AG09319 (cell line): ENCODE measurements around the gene DNAI7.

Experiments
- DNase-seq: peaks from one replicate; pipeline ENCODE4 v3.0.0-alpha.2; 2010; ENCODE audit warnings: low read depth; ENCODE audit errors: extremely low read depth
- TF ChIP-seq, protein P1 (sequence below): IDR thresholded peaks from 2 replicates; pipeline ENCODE4 v1.5.1; 2011; ENCODE audit warnings: low read depth, mild to moderate bottlenecking, inconsistent platforms, low read length, moderate library complexity

Gene DNAI7, protein sequence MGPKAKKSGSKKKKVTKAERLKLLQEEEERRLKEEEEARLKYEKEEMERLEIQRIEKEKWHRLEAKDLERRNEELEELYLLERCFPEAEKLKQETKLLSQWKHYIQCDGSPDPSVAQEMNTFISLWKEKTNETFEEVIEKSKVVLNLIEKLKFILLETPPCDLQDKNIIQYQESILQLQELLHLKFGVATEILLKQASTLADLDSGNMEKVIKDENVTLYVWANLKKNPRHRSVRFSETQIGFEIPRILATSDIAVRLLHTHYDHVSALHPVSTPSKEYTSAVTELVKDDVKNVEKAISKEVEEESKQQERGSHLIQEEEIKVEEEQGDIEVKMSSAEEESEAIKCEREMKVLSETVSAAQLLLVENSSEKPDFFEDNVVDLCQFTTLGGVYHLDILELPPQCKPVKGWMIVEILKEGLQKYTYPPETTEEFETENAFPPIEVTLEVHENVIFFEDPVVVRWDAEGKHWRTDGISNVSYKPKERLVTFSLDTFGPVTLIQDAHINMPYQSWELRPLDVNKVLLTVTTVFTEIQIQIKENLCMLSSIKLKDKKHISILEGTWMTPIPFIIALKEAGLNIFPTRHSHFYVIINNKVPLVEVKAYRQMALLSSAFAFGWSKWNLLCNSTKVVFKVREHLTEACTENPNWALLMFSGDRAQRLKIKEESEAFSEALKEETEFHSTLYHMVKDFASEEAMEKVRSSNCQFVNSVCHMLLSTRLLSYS

DNA sequence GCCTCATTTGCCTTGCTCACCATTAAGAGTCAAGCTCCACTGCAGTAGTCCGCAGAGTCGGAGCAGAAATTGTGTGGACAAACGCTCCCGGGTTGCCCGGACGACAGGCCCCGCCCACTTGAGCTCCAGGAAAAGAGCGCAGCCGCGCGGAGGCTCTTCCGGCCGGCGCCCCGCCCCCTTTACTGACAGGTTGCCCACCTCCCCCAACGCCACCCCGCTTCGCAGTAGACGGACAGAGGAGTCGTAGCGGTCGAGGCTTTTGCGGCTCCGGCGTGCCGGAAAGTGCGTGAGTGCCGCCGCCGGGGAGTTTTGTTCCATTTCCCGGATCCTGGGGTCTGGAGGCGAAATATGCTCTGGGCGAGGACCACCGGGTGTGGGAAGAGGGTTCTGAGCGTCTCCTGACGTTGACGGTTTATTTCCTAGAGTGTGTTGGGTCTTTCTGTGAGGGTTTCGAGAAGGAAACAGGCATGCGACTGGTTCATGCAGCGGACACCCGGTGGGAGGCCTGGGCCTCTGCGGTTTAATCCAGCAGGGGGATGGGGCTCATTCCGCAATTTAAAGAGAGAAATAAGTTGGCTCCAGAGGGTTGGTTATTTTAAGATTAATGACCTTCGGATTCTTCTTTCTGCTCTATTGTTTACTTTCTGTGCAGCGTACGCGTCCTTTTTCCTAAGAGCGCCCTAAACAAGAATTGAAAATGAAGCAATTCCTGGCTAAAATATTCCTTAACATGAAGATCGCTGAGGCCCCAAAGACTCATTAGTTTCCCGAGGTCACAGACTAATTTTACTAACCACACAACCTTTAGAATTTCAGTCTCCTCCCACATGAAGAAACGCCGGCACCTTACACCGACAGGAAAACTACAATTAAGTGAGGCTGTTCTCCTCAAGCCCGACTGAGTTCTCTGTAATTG, at the start of gene DNAI7, which contains the start of gene ETFRF1:
TSS of gene DNAI7 (minus strand) at position 105 of the 916 bp plus-strand sequence. CDS start at position 23, 82 bp downstream.
TSS of gene ETFRF1 (plus strand) at position 182 of the 916 bp plus-strand sequence. CDS start 8,720 bp downstream, outside the sequence.
- peak; percentile 88 for DNase-seq
- TF ChIP-seq, protein P1, sequence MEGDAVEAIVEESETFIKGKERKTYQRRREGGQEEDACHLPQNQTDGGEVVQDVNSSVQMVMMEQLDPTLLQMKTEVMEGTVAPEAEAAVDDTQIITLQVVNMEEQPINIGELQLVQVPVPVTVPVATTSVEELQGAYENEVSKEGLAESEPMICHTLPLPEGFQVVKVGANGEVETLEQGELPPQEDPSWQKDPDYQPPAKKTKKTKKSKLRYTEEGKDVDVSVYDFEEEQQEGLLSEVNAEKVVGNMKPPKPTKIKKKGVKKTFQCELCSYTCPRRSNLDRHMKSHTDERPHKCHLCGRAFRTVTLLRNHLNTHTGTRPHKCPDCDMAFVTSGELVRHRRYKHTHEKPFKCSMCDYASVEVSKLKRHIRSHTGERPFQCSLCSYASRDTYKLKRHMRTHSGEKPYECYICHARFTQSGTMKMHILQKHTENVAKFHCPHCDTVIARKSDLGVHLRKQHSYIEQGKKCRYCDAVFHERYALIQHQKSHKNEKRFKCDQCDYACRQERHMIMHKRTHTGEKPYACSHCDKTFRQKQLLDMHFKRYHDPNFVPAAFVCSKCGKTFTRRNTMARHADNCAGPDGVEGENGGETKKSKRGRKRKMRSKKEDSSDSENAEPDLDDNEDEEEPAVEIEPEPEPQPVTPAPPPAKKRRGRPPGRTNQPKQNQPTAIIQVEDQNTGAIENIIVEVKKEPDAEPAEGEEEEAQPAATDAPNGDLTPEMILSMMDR, result no peak

DNA sequence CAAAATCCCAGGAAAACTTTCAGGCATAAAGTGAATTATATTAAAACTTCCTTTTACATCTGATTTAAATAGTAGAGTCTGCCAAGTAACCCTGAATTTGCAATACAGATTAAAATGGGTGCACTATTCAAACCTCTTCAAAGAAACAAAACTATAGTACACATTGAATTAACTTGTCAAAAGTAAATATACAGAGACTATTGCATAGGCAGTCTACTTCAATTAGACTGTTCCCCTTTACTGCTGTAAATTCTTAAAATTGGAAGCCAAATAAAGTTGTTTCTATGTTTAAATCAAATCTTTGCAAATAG, 48.7 kb upstream of the DNAI7 start:
- TF ChIP-seq, protein P1, result no peak
- DNase-seq, result no peak

DNA sequence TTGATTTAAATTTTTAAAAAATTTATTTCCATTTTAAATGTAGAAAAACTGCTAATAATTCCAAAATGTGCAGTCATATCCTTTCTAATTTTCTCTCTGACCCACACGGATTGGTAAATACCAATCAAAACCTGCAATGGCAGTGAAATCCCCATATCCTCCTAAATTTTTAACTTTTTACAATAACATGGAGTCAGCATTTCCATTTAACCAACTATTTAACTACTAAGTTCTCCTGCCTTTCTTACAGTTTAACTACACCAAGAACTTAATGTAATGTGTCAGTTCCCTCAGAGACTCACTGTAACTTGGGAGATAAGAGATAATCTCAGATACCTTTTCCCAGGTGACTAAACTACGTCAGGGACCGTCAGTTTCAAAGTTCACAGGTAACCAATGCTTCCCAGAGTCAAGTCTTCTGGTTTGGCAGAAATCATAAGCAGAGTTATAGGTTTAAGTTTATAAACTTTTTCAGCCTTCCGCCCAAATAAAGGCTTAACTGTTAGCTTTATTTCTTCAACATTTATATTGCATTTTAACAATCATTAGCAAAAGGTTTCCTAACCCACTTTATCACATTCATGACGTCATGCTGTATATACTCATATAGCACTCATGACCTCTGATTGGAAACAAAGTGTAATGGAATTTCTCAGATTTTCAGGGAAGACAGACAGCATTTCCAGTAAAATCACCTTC, 48.2 kb upstream of the DNAI7 start:
- TF ChIP-seq, protein P1, result no peak
- DNase-seq, result no peak

DNA sequence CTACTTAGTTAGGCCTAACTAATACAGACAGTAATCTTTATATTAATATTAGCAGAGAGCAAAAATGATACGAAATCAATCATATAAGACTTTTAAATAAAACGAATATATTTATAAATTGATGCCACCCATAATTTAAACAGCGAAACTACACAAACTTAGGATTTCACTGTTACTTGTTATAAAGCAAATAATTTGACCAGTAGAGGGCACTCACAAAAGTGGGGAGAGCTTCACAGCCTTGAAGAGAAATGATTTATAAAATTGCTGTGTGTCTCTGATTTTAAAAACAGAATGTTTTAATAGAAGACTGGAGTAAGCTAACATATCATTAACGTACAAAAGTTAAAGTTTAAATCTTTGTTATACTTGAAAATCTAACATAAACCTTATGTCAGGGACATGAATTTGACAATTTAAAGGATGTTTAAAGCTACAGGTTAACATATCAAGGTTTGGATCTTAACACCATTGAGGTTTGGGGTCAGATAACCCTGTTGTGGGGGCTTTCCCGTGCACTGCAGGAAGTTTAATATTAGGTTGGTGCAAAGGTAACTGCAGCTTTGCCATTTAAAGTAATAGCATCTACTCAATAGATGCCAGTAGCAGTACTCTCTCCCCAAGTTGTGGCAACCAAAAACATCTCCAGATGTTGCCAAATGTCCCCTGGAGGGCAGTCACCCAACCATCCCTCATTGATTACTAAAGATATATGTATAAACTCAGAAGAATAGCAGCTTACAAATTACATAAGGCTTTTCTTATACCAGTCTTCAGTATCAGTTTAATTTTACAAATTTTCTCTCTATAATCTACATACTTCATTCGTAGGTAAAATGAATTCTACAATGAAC, 46.4 kb upstream of the DNAI7 start:
- peak; percentile 29 for DNase-seq
- TF ChIP-seq, protein P1, result peak; percentile 64

DNA sequence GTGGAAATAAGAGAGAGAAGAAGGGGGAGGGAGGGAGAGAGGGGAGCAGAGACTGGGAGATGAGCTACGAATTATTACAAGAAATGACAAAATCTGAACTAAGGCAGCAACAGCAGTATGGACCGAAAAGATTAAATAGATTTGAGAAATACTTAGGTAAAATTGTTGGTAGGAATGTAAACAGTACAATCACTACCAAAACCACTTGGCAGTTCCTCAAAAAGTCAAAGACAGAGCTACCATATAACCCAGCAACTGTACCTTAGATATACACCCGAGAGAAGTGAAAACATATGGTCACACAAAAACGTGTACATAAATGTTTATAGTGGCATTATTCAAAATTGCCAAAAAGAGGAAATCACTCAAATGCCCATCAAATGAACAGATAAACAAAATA, 41.7 kb upstream of the DNAI7 start:
- TF ChIP-seq, protein P1, result no peak
- no peak for DNase-seq

DNA sequence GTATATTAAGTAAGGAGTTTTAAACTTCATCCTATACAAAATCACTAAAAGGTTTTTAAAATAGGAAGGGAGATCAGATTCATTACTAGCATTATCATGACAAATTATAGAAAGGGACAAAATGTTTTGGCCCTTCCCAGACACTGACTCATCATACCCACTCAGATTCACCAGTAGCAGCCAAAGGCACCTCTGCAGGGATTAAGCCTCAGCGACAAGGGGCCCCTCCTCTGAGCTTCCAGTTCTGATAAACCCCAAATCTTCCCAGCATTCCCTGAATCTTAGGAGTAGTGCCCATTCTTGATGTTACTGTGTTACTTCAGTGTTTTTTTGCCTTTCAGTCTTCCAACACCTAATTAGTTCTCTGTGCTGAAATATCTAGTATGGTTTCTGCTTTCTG, 41.2 kb upstream of the DNAI7 start:
- no peak for DNase-seq
- TF ChIP-seq, protein P1, result no peak
